Measurements from ENCODE around the gene SEPTIN8.

SEPTIN8 gene

GRCh38 chr5:132766806-132767055 lies 10.3 kb downstream of the SEPTIN8 start:
- H3K27ac ChIP-seq (ENCODE audit: extremely low read depth, low read depth, low read length) = no peak overlapping the region
- POLR2A ChIA-PET = interaction anchor here (0.7 to 1.3 kb wide), 2 partner anchors 29 to 54 kb away, joined by 3 to 4 read pairs; partner anchors contain the start of gene KIF3A
- H3K4me1 ChIP-seq (ENCODE audit: control insufficient read depth, insufficient read depth, low read length) = no peaks in the 10 kb centered on the region
- CTCF ChIA-PET = interaction anchor here (0.8 to 0.9 kb wide), 2 partner anchors 11 to 13 kb away, joined by 3 to 5 read pairs; no protein-coding TSS in a partner anchor
- no peaks in the 10 kb centered on the region for H3K9me3 ChIP-seq (ENCODE audit: control insufficient read depth, insufficient read depth, low read depth, low read length)
- TF ChIP-seq ZNF658 (tag by site-specific recombination; IDR thresholded peaks at IDR 0.05) (no peak), ZNF121 (tag by site-specific recombination; IDR thresholded peaks at IDR 0.05) (no peak), ZNF214 (tag by site-specific recombination; IDR thresholded peaks at IDR 0.05; ENCODE audit: borderline replicate concordance) (no peak), ZNF48 (tag by site-specific recombination; IDR thresholded peaks at IDR 0.05) (no peak), ZNF10 (tag by site-specific recombination; IDR thresholded peaks at IDR 0.05) (no peak), PRDM10 (tag by site-specific recombination; IDR thresholded peaks at IDR 0.05) (no peak), MZF1 (tag by site-specific recombination; IDR thresholded peaks at IDR 0.05; ENCODE audit: borderline replicate concordance) (no peak), ZNF174 (tag by site-specific recombination; IDR thresholded peaks at IDR 0.05) (no peak)
- H3K36me3 ChIP-seq (ENCODE audit: control insufficient read depth in 2 of 2, insufficient read depth in 1 of 2, low read length in 2 of 2) = peaks cover 0 to 44% of the 10 kb centered on the region in 2 experiments; a peak in 1 of 3 replicates
- H3K4me3 ChIP-seq (ENCODE audit: low read depth, low read length) = no peak overlapping the region

- Histone ChIP-seq H3K9me3 (ENCODE audit: control insufficient read depth, insufficient read depth, low read depth, low read length) (no peaks in the 10 kb centered on the region), H3K4me1 (ENCODE audit: control insufficient read depth, insufficient read depth, low read length) (no peaks in the 10 kb centered on the region), H3K27ac (ENCODE audit: extremely low read depth, low read depth, low read length) (no peak overlapping the region), H3K36me3 (ENCODE audit: control insufficient read depth in 2 of 2, insufficient read depth in 1 of 2, low read length in 2 of 2) (peaks cover 1 to 49% of the 10 kb centered on the region in 2 experiments; a peak in 1 of 3 replicates), H3K4me3 (ENCODE audit: low read depth, low read length) (no peak overlapping the region)
- CTCF ChIA-PET = interaction anchor here (0.8 kb wide), 1 partner anchor 13 kb away, joined by 5 read pairs; no protein-coding TSS in a partner anchor
- TF ChIP-seq ZBTB49 (tag by site-specific recombination; IDR thresholded peaks at IDR 0.05; ENCODE audit: low read depth) (no peak), ZBTB6 (tag by site-specific recombination; IDR thresholded peaks at IDR 0.05) (no peak), ZNF174 (tag by site-specific recombination; IDR thresholded peaks at IDR 0.05) (no peak), ZNF692 (tag by site-specific recombination; IDR thresholded peaks at IDR 0.05) (no peak), ZNF518A (tag by site-specific recombination; conservative IDR thresholded peaks at IDR 0.05; ENCODE audit: low read depth) (no peak), SP3 (tag by site-specific recombination; IDR thresholded peaks at IDR 0.05) (no peak), ZNF549 (tag by site-specific recombination; IDR thresholded peaks at IDR 0.05) (no peak), ZNF747 (tag by site-specific recombination; IDR thresholded peaks at IDR 0.05) (no peak), YY2 (tag by site-specific recombination; IDR thresholded peaks at IDR 0.05) (no peak), ZNF560 (tag by site-specific recombination; IDR thresholded peaks at IDR 0.05; ENCODE audit: borderline replicate concordance) (no peak)
- POLR2A ChIA-PET = interaction anchor here (0.7 to 1.4 kb wide), 3 partner anchors 9 to 54 kb away, joined by 3 to 6 read pairs (median 4); partner anchors contain the start of gene KIF3A
Observed at GRCh38 chr5:132766020-132766805, 10.8 kb downstream of the SEPTIN8 start.
